ENCODE measurements around the gene FNDC10. TPM values are rescaled to one million over a fixed set of nuclear protein-coding genes. Genes with fewer than 3 reads are reported as not detected.
A peak's percentile ranks its signal among the peaks of the same experiment; 100 is the strongest.

Gene FNDC10
- total and polyA plus RNA-seq, 9 of the 15 experiments (the other 6 are each of a cell fraction or from before 2014, with no cell fraction given): 0.08 to 6.3 (median 1.6) TPM

DNA sequence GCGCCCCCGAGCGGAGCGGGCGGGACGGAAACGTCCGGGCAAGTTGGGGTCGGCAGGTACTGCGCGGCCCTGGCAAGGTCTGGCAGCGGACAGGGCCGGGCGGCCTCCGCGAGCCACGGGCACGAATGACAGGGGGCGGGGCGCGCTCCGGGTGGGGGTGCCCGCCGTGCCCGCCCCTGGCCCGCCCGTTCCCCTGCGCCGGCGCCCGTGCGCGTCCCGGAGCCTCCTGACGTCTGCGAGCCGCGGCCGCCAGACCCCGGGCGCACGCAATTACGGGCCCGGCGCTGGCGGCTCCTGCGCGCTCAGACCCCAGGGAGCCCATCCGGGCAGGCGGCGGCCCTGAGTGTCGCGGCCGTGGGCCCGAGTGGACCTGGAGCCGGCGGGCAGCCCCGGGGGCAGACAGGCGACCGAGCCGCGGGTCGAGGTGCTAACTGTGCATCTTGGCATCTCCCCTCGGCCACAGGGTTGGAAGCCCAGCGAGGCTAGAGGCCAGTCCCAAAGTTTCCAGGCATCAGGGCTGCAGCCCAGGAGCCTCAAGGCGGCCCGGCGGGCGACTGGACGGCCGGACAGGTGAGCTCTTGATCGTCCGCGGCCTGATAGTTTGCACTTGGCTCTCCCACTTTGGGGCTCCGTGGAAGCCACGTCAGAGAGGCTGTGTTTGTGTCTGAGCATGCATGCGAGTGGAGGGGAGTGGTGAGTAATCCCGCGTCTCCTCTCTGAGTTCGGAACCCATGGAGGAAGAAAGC, 16.3 kb upstream of the FNDC10 start (continued):
- TF ChIP-seq, protein P1, sequence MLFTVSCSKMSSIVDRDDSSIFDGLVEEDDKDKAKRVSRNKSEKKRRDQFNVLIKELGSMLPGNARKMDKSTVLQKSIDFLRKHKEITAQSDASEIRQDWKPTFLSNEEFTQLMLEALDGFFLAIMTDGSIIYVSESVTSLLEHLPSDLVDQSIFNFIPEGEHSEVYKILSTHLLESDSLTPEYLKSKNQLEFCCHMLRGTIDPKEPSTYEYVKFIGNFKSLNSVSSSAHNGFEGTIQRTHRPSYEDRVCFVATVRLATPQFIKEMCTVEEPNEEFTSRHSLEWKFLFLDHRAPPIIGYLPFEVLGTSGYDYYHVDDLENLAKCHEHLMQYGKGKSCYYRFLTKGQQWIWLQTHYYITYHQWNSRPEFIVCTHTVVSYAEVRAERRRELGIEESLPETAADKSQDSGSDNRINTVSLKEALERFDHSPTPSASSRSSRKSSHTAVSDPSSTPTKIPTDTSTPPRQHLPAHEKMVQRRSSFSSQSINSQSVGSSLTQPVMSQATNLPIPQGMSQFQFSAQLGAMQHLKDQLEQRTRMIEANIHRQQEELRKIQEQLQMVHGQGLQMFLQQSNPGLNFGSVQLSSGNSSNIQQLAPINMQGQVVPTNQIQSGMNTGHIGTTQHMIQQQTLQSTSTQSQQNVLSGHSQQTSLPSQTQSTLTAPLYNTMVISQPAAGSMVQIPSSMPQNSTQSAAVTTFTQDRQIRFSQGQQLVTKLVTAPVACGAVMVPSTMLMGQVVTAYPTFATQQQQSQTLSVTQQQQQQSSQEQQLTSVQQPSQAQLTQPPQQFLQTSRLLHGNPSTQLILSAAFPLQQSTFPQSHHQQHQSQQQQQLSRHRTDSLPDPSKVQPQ (CRISPR knock-in tag; IDR thresholded peaks at IDR 0.05; ENCODE audit: borderline replicate concordance): no peak
- TF ChIP-seq ID3 (CRISPR knock-in tag; IDR thresholded peaks at IDR 0.05) (no peak), ID3 (tag; IDR thresholded peaks at IDR 0.05) (no peak), ZNF212 (CRISPR knock-in tag; IDR thresholded peaks at IDR 0.05) (no peak), CXXC5 (CRISPR knock-in tag; IDR thresholded peaks at IDR 0.05) (peak; percentile 50; the same call in 1 of the 2 replicates), E4F1 (CRISPR knock-in tag; IDR thresholded peaks at IDR 0.05; ENCODE audit: borderline replicate concordance) (0 out of 2 replicates have a peak, but pooled peaks have one; percentile 51), CTBP1 (IDR thresholded peaks at IDR 0.05; ENCODE audit: borderline replicate concordance) (no peak; the same call in 1 of the 2 replicates), RFX1 (IDR thresholded peaks at IDR 0.05) (no peak), RBFOX2 (IDR thresholded peaks at IDR 0.05; ENCODE audit: low read depth, low read length) (0 out of 2 replicates have a peak, but pooled peaks have one; percentile 1), ZNF232 (CRISPR knock-in tag; IDR thresholded peaks at IDR 0.05) (no peak), ATF2 (CRISPR knock-in tag; IDR thresholded peaks at IDR 0.05) (peak; percentile 41; the same call in 1 of the 2 replicates), GATAD2A (IDR thresholded peaks at IDR 0.05) (0 out of 2 replicates have a peak, but pooled peaks have one; percentile 15)
- TF ChIP-seq, protein P2, sequence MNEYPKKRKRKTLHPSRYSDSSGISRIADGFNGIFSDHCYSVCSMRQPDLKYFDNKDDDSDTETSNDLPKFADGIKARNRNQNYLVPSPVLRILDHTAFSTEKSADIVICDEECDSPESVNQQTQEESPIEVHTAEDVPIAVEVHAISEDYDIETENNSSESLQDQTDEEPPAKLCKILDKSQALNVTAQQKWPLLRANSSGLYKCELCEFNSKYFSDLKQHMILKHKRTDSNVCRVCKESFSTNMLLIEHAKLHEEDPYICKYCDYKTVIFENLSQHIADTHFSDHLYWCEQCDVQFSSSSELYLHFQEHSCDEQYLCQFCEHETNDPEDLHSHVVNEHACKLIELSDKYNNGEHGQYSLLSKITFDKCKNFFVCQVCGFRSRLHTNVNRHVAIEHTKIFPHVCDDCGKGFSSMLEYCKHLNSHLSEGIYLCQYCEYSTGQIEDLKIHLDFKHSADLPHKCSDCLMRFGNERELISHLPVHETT (CRISPR knock-in tag; conservative IDR thresholded peaks at IDR 0.05 in 1 of 2, IDR thresholded peaks at IDR 0.05 in 1 of 2): no peak

All from K562 (cell line).